GM18870 (cell line): ENCODE data around the gene PNPLA2.

ENCODE experiments used
- ATAC-seq: cut with Tn5 transposase; IDR thresholded peaks from one replicate; pipeline ENCODE4 v1.9.1; 2021; ENCODE audit warnings: moderate library complexity; ENCODE audit not compliant: unreplicated experiment

PNPLA2 gene

DNA sequence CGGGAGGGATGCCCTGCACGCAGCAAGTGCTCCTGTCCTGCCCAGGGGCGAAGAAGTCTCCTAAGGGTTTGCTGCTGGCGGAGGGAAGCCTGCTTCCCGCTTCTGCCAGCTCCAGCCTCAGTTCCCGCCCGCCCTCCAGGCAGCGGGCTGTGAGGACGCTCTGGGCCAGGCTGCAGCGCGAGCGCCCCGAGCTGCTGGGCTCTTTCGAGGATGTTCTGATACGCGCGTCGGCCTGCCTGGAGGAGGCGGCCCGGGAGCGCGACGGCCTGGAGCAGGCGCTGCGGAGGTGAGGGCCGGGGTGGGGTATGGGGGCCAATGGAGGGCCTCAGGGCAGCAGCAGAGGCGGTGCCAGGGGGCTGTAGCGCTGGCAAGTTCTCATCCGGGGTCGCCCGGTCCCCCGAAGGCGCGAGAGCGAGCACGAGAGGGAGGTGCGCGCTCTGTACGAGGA lies 11.2 kb downstream of the PNPLA2 start:
- no peak for ATAC-seq

DNA sequence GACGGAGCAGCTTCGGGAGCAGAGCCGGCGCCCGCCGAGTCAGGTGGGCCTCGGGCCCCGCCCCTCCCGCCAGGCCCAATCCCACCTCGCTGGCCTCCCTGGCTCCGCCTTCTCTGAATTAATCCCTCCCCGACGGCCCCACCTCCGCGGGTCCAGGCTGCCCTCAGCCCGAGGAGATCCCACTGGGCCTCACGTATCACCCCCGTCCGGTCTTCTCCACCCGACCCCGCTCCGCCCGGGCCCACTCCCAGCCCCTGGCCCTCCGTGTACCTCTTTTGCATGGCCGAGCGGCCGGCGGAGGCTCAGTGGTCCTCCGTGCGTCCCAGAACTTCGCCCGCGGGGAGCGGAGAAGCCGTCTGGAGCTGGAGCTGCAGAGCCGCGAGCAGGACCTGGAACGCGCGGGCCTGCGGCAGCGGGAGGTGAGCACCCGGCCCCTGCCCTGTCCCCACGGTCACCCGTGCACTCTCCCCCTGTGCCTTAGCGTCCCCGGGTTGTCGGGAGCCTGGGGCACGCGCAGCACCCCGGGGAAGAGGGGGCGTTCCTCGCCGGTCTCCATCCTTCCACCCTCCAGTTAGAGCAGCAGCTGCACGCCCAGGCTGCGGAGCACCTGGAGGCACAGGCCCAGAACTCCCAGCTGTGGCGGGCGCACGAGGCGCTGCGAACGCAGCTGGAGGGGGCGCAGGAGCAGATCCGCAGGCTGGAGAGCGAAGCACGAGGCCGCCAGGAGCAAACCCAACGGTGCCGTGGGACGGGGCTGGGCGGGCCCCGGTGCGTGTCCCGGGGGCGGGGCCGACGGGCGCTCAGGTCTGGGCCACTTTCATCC lies 11.8 kb downstream of the PNPLA2 start:
- no peak for ATAC-seq

DNA sequence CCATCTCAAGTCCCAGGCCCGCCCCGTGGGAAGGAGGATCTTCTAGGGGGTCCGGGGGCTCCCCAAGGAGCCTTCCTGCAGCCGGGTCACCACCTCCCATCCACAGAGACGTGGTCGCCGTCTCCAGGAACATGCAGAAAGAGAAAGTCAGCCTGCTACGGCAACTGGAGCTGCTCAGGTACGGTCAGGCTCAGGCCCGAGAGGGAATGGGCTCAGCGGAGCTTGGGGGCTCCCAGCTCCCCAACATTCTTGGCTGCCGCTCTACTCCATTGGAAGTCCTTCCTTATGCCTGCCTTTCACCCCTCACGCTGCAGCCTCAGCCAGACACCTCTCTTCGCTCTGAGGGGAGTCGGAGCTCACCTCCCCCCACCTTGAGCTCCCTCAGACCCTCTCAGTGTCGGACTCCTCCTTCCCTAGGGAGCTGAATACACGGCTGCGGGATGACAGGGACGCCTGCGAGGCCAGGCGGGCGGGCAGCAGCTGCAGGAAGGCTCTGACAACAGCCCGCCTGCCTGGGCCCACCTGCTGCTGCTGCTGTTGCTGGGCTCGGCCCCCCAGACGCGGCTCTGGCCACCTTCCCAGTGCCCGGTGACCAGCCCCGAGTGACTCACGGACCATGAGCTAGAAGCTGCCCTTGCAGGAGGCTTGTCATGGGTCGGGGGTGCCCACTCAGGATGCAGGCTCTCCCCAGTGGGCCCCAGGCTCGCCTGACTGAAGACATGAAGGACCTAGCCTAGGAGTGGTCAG lies 12.6 kb downstream of the PNPLA2 start:
- ATAC-seq, result no peak

DNA sequence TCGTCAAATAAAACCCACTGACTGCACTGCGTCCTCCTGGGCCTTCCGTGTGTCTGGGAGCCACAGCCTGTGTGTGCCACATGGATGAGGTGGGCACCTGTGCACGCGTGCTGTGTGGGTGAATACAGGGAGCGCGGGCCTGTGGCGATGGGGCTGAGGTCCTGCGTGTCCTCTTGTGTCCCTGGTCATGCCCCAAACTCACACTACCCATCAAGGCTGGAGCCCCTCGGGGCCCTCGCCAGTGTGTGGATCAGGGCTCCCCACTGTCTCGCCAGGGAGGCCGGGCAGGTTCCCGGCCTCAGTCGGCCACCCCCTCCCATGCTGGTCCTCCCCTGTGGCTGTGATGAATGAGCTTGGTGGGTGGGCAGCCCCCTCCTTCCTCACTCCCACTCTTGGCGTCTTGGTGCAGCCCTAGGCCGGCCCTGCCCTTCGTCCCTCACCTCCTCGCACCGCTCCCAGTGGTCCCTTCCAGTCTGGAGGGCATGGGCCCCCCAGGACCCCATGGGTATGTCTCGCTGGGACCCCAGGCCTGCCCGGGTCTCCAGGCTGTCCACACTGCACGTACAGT lies 13.3 kb downstream of the PNPLA2 start:
- ATAC-seq, result no peak

DNA sequence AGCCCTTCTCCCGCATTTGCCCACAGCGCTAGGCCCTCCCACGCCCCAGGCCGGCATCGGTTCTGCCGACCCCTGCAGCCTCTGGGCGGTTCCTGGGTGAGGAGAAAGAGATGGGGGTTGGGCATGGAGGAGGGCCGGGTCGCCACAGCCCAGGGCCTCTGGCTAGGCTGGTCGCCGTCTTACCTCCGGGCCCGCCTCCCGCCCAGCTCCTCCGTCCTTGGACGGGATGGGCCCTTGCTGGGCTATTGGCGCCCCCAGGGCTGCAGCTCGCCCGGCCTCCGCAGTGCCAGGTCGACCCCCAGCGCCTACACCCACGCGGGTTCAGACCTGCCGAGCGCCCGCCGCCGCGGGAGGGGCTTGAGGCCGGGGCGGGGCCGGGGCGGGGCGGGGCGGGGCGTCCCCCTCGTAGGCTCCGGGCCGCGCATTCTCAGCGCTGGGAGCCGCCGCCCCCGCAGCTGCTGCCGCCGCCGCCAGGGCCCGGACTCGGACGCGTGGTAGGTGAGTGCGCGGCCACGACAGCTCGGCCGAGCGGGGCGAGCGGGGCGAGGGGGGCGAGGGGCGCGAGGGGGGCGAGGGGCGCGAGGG lies 13.9 kb downstream of the PNPLA2 start, which contains the start of gene CD151:
Gene CD151, plus strand, starts transcription at position 424 of the 585 bp plus-strand sequence. CDS start 3,118 bp downstream, outside the sequence.
- no peak for ATAC-seq

DNA sequence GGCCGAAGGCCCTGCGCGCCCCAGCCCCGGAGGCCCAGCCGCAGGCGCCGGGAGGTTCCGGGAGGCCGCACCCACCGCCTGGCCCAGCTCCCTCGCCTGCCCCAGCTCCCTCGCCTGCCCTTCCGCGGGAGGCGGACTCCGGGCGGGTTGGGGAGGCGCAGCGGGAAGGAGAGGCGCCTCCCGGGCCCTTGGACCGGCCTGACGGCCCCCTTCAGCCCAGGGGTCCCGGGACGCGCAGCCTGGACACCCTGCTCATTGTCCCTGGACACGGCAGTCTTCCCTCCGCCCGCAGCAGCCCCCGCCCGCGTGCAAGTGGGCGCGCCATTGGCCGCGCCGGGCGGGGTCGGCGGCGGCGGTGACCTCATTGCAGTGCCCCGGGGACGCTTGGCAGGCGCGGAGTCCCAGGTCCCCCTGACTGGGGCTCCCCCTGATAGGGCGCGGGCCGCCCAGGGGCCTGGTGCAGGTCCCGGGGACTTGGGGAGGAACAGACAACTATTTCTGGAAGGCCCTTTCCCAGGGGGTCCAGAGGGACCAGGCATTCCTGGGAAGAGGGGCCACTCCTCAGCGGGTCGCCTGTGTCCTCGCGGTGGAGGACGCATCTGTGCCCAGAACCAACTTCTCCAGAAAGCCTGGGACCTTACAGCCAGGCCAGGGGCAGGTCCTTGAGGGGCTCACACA lies 14.5 kb downstream of the PNPLA2 start:
- ATAC-seq, result no peak

DNA sequence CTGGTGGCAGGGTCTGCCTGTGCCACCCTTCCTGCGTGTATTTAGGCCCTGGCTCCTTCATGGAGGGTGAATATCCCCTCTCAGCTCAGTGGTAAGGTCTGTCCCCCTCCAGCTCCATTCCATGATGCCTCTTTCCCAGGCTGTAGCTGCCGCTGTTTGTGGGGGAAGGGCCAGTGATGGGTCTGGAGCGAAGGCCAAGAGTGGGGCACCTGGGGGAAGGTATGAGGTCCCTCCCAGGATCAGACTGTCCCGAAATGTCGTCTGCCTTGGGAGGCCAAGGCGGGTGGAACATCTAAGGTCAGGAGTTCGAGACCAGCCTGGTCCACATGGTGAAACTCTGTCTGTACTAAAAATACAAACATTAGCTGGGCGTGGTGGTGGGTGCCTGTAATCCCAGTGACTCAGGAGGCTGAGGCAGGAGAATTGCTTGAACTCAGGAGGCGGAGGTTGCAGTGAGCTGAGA lies 15.2 kb downstream of the PNPLA2 start:
- ATAC-seq, result no peak

DNA sequence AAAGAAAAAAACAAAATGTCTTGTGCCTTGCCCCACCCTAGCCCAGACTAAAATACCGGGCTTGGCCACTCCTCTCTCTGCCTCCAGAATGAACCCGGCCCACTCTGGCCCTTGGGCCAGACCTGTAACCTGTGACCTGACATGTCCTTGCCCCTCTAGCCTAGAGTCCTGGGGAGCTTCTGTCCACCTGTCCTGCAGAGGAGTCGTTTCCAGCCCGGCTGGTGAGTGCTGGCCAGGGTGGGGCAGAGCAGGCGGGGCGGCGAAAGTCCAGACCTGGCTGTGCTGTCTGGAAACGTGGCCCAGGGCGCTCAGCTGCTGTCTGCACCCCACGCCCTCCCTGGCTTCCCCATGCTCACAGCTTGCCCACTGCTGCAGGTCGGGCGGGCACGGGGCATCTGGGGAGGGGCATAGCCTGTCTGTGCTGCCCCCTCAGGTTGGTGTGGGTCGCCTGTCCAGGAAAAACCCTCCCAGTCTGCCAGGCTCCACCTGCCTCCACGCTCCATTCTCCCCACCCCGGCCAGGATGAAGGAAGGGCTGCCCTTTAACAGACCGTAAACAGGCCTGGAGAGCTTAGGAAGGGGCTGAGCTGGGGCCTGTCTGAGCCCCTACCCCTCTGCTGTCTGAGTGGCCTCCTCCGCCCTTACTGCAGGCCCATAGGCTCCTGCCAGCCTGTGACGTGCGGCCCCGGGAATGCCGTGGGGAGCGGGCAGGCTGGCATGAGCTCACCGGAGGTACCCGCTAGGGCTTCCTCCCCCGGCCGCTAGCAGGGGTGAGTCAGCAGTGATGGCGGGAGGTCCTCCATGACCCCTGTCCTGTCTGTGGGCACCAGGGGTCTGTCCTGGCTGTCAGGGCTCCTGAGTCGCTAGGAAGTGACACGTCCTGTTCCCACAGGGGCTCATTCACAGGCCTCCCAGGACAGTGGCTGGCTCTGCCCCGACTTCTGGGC lies 15.9 kb downstream of the PNPLA2 start:
- ATAC-seq, result no peak

DNA sequence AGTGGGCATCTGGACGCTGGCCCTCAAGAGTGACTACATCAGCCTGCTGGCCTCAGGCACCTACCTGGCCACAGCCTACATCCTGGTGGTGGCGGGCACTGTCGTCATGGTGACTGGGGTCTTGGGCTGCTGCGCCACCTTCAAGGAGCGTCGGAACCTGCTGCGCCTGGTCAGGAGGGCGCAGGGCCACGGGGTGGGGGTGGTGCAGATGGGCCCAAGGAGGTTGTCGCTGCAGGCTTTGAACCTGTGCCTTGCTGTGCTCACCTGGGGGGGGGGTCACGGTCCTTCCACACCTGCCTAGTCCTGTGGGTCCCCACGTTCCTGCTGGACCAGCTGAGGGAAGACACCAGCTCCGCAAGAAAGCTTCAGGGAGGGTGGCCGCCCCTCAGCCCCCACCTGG lies 17.6 kb downstream of the PNPLA2 start:
- no peak for ATAC-seq

DNA sequence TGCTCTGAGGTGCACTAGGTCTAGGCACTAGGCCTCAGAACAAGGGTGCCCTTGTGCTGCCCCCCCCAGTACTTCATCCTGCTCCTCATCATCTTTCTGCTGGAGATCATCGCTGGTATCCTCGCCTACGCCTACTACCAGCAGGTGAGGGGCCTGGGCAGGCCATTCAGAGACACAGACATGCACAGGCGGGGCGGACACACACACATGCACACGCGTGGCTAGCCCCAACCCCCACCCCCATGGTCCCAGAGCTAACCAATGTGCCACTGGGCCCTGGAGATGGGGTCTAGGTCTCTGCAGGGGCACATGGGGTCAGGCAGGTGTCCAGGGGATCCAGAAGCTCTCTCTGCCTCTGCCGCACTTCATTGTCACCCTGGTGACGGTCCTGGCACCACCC lies 18.0 kb downstream of the PNPLA2 start:
- no peak for ATAC-seq

DNA sequence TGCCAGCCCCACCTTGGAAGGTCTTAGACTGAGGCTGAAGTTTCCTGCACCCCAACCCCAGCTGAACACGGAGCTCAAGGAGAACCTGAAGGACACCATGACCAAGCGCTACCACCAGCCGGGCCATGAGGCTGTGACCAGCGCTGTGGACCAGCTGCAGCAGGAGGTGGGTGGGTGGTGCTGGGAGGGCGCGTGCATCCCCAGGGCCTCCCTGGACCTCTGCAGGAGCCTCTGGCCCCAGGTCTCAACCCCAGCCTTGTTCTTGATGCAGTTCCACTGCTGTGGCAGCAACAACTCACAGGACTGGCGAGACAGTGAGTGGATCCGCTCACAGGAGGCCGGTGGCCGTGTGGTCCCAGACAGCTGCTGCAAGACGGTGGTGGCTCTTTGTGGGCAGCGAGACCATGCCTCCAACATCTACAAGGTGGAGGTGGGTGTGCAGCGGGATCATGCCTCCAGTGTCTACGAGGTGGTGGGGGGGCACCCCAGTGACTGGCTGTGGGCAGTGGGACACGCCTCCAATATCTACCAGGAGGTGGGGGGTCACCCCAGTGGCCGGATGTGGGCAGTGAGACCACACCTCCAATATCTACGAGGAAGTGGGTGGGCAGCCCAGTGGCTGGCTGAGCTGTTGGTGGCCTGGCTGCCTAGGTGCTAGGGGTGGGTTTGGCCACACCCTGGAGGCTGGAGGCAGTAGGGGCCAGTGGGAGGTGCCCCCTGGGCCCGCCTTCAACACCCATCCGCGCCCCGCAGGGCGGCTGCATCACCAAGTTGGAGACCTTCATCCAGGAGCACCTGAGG lies 18.7 kb downstream of the PNPLA2 start:
- ATAC-seq, result no peak

DNA sequence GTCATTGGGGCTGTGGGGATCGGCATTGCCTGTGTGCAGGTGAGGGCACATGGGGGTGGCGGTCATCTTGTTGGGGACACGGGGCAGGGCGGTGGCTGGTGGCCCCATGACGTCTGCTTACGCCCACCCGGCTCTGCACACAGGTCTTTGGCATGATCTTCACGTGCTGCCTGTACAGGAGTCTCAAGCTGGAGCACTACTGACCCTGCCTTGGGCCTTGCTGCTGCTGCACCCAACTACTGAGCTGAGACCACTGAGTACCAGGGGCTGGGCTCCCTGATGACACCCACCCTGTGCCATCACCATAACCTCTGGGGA lies 19.2 kb downstream of the PNPLA2 start:
- ATAC-seq, result no peak

DNA sequence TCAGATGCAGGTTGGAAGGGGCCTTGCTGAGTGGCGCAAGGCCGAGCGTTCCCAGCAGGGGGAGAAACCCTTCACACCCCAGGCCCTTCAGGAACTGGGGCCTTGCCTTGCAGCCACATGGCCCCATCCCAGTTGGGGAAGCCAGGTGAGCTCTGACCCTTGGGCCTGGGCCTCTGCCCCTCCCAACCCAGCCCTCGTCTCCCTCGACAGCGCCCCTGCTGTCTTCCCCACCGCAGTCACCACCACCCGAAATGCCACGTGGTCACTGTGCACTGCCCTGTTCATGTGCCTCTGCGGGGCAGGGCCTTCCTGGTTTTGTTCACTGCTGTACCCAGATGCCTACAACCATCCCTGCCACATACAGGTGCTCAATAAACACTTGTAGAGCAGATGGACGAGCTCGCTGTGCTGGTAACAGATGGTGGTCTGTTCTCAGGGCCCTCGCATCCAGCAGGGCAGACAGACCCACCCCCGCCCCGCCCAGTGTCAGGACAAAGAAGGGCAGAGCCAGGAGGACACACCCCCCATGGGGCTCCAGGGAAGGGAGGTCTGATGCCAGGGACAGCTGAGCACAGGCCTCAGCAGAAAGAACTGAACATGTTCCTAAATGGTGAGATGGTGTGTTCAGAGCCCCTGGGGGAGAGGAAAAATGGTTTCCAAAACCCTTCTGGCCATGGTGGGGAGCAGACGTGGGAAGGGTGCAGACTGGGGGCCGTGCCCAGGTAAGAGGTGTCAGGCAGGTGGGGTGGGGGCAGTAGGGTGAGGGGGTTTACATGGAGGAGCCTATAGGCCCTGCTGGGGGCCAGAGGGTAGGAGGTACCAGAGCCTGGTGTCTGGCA lies 19.9 kb downstream of the PNPLA2 start:
- no peak for ATAC-seq

DNA sequence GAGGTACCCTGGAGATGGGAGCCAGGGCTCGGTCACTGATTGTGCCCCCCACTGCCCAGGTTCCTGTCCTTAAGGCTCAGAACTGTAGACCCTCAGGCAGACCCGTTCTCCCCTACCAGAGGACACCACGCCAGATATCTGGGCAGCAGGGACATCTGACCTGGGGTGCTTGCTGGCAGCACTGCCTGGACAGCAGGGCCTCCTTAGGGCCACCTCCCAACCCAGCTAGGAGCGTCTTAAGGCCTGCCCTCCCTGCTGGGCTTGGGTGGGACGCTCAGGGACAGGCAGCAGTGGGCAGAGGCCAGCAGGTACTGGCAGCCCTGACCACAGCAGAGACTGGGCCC lies 20.5 kb downstream of the PNPLA2 start:
- no peak for ATAC-seq

DNA sequence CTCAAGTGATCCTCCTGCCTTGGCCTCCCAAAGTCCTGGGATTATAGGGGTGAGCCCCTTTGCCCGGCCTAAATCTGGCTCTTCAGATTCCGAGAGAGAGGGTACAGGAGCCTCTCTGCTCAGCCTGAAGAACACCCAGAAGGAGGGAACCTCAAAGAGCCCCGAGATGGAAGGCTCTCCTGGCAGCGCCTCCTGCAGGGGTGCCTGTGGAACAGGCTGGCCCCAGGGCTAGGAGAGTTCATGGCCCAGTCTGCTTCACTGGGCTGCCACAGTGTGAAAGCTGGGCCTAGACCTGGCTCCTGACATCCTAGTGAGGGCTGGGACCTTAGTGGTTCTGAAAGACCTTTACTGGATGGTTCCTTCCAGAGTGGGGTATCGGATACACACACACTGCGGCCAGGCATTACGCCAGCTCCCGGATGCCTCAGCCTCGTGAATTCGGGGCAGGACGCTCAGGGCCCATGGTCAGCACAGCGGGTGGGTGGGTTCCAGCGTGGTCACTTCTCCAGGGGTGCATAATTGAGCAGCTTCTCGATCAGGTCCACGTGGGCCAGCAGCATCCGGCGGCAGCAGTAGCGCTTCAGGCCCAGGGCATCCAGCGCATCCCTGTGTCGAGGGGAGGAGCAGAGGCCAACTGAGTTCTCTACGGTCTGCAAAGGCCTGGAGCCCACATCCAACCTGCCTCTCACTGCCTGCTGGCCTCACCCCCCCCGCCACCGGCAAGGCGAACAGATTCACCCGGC lies 21.3 kb downstream of the PNPLA2 start:
- ATAC-seq, result no peak

DNA sequence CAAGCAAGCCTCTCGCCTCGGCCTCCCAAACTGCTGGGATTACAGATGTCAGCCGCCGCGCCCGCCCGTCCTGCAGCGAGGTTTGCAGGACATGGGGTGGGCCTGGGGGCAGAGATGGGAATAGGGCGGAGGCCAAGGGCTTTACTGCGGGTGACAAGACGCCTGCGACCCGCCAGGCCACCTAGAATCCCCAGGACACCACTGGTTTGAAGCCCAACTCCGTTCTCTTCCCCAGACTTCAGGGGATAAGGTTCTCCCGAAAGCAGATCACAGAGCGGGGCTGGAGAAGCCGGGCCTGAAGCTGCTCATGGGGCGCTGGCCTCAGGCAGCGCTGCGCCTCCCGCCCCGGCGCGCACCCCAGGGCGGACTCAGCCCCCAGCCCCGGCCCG lies 23.3 kb downstream of the PNPLA2 start:
- no peak for ATAC-seq

DNA sequence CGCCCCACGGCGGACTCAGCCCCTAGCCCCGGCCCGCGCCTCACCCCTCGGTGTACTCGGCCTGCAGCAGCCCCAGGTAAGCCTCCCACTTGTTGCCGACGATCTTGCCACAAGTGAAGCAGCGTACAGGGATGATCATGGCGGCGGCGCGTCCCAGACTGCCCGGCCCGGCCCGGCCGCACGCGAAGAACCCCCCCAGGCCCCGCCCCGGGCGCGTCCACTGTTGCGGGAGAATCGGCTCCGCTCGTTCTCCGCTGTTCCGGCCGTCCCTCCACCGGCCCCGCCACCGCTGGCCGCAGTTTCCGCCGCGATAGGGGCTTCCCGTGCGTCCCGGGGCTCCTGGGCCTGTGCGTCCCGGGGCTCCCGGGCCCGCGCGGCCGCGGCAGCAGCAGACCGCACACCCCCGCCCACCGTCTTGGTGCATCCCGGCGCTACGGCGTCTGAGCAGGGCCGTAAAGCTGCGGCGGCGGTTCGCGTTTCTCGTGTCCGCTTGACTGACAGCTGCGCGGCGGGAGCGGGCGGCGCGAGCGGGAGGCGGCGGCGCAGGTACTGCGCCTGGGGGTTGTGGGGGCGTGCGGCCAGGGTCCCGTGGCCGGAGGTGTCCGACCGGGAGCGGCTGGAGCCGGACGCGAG lies 23.8 kb downstream of the PNPLA2 start, which contains the start of the genes POLR2L and TSPAN4:
Gene POLR2L, minus strand, starts transcription at position 160 of the 633 bp plus-strand sequence. Its CDS starts 21 bp downstream, at position 139.
Gene TSPAN4, plus strand, starts transcription at position 483 of the 633 bp plus-strand sequence. CDS start 7,453 bp downstream, outside the sequence.
- no peak for ATAC-seq
